Stimulated activated CD8-positive, alpha-beta memory T cell treated with anti-CD3 and anti-CD28 coated beads, Interleukin-15, amount 100 ng/mL, for 4 hours (primary cell): ENCODE data around the gene STX11.

Experiments used
- DNase-seq, 2 donors: peaks; one replicate each; pipeline ENCODE4 v3.0.0-alpha.2; 2020; ENCODE audit warnings: low read depth in 2 of 2

The STX11 gene

DNA sequence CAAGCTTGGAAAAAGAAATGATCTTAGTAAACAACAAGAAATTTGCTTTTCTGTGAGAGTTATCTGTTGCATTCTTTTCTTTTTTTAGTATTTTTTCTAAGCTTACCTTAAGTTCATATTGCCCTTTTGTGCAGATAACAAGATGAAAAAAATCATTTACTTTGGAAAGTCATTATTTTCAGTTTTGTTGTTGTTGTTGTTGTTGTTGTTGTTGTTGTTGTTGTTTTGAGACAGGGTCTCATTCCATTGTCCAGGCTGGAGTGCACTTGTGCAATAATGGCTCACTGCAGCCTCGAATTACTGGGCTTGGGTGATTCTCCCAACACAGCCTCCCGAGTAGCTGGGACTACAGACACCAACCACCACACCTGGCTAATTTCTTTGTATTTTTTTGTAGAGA is 8.8 kb upstream of the STX11 start:
- DNase-seq: no peak

DNA sequence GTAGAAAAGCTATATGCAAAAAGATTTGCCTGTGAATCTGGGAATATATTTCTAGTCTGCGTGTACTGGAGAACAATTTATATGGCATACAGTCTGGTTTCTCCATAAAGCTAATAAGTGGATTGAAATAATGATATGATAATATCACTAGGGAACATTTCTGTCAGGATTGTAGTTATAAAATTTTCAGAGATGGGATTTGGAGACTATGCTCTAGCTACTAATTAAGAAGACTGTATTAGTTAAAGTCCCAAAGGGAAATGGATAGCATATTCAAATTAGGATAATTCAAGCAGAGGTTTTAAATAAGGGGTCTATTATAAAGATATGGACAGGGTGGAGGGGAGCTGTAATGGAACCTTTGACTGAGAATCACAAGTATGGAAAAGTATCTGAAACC is 7.2 kb upstream of the STX11 start:
- no peak for DNase-seq

DNA sequence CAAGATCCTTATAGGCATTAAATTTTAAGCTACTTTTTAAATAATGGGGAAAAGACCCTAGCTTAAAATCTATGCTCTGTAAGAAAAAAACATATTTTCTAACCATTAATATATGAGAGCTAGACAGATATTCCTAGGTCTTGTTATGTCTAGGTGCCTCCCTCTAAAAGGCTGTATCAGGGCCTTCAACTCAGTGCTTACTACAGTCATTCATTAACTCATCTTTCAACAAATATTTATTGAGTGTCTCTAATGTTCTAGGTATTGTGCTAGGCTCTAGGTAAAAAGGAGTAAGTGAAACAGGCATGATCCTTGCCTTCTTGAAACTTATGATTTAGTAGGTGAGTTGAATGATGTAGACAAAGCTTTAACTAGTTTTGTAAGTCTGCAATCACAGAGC is 6.4 kb upstream of the STX11 start:
- no peak for DNase-seq

DNA sequence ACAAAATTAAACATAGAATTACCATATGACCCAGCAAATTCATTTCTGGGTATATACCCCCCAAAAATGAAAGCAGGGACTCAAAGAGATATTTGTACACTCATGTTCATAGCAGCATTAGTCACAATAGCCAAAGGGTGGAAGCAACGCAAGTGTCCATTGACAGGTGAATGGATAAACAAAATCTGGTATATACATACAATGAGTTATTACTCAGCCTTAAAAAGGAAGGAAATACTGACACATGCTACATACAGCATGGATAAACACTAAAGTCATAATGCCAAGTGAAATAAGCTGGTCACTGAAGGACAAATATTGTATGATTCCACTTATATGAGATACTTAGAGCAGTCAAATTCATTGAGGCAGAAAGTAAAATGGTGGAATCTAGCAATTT is 5.3 kb upstream of the STX11 start:
- no peak for DNase-seq

DNA sequence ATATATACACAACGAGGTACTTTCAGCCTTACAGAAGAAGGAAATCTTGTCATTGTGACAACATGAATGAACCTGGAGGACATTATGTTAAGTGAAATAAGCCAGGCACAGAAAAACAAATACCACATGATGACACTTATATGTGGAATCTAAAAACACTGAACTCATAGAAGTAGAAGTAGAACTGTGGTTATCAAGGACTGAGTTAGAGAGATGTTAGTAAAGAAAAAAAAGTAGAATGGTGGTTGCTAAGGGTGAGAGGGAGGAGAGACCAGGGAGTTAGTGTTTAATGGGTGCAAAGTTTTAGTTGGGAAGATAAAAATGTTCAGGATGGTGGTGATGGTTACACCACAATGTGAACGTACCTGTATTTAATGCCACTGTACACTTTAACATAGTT is 4.8 kb upstream of the STX11 start:
- DNase-seq: no peak

DNA sequence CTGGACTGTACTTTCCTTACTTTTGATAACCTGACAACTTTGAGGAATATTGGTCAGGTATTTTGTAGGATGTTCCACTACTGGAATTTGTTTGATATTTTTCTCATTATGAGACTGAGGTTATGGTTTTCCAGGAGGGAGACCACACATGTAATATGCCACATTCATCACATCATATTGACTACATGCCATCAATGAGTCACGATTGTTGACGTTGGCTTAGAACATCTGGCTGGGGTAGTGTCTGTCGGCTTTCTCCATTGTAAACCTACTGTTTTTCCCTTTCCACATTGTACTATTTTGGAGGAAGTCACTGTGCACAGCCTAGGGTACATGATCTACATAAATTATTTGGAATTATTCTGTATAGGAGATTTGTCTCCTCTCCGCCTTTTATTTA is 1.4 kb upstream of the STX11 start:
- DNase-seq: no peak

DNA sequence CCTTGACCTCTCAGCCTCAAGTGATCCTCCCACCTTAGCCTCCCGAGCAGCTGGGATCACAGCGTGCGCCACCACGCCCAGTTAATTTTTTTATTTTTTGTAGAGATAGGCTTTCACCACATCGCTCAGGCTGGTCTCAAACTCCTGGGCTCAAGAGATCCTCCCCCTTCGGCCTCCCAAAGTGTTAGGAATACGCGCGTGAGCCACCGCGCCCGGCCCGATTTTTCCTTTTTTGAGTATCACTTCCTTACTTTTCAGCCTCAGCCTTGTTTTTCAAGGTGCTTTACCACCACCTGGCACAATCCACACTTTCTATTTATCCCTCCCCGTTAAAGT is 791 bp upstream of the STX11 start:
- DNase-seq: no peak

DNA sequence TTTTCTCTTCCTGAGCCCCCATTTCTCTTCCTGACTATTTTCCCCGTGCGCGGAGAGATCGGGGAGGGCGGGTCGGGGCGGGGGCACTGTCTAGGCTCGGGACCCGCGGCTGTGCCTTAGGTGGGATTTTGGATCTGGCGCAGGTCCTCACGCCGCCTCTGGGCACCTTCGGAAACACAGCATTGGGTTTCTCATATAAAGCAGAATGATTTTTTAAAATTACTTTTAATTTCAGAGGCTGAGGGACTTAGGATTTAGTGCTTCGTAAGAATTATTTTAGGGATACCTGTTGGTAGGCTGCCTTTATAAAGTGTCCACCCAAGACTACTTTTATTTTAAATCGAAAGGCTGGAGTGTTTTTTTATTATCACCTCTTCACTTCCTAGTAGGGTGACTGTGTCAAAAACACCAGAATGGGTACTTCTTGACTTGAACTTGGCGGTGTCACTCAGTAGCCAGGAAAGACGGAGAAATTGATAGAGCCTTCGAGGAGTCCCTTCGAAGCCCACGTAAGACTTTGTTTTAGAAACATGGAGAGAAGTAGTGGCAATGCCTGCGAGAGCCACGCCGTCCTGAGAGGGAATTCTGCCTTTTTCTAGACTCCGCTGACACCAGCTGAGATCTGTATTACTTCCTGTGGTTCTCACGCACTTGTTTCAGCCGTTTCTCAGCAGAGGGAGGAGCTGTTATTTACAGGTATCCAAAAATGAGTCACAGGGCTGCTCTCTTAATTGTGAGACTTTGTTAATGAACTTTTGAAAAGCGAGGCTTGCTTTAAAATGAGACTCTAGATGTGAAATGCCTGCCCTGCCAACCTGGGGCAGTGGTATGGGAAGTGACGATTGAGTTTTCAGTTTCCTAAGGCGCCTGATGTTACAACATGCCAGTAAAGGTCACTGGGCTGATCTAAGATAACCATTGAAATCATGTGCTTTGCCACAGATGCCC is 667 bp downstream of the STX11 start:
- peak; percentile 39 to 42 for DNase-seq

DNA sequence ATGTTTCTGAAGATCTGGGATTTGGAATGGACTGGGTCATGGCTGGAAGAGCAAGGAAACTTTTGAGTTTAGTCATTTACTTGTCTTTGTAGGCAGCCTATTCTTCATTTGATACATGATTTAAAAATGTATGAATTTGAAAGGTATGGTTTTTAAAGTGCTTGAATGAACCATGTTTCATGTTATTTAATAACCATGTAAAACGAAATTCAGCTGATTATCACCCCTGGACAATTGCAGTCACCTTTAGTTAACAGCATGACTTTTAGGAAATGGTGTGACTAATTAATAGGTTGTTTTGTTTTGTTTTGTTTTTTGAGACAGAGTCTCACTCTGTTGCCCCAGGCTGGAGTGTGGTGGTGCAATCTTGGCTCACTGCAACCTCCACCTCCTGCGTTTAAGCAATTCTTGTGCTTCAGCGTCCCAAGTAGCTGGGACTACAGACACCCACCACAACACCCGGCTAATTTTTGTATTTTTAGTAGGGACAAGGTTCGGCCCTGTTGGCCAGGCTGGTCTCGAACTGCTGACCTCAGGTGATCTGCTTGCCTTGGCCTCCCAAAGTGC is 2.1 kb downstream of the STX11 start:
- DNase-seq: no peak

DNA sequence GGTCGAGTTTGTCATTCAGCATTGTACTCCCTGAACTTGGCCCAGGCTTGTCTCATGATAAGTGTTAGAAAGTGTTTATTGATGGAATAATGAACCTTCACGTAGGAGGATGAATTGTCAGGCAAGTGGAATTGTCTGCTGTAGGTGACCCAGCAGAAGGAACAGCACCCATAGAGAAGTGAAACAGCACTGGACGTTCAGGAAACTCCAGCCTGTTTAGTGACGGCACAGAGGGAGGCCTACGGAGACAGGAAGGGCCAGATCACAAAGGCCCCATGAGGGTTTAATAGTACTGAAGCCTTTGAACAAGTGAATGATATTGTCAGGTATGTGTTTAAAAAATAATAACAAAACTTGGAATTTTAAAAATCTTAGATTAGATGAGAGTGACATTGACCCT is 2.9 kb downstream of the STX11 start:
- no peak for DNase-seq

DNA sequence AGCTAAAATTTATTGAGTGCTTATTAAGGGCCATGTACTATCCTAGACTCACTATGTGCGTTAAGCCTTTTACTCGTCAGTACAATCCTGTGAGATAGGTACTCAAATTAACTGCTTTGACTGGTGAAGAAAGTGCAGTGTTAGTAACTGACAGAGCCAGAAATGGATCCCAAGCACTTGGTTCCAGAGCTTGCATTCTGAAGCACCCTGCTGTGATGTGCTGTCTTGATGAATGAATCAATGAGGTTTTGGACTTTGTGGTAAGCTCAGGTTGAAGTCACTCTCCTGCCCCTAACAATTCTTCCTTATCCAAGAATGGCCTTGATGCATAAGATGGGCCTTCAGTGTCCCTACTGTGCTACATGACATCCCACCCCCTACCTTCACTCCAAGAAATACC is 3.7 kb downstream of the STX11 start:
- DNase-seq: no peak

DNA sequence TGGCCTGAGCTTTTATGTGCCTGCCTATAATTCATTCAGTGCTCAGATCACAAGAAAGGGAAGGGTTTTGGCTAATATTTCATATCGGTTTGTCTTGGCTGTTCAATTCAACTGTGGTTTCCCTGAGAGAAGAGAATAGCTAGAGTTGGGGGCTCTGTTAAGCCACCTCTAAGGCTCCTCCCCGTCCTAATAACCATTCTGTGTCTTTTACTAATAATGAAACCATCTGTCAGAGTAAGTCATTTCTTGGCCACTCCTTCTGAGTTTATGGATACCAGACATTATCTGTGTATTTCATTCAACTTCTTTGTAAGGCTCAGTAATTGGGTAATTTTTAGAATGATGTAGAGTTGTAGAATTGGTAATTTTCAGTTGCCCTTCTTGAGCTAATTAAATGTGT is 5.2 kb downstream of the STX11 start:
- no peak for DNase-seq

DNA sequence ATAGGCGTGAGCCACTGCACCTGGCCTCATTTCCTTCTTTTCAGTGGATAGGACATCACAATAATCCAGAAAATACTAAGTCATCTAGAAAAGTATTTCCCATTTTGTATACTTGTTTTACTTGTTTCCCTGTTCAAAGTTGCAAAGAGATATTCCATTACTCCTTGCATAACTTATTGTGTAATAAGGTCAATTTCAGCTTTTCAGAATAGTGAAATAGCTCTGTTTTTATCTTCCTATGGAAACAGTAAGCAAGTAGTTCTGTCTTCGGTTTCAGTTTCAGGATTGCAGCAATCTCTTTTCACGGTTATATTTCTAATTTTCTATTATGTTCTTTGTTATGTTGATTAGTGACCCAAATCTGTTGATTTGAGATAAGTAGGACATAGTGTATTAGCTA is 6.0 kb downstream of the STX11 start:
- no peak for DNase-seq

DNA sequence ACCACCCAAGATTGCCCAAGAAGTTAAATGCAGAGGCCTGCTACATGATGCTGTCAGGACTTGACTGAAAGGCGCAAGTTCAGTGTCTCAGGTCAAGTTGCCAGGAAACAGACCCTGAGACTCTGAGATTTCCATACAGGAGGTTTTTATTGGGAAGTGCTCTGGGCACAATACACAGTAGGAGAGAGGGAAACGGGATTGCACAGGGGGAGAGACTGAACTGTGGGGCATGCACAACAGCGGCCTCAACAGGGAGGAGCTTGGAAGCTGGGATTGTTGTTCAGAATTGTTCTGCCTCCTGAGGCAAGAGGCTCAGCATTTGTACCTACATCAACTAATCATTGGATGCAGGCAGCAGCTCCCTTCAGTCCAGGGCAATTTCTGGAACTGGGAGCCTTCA is 6.7 kb downstream of the STX11 start:
- DNase-seq: no peak

DNA sequence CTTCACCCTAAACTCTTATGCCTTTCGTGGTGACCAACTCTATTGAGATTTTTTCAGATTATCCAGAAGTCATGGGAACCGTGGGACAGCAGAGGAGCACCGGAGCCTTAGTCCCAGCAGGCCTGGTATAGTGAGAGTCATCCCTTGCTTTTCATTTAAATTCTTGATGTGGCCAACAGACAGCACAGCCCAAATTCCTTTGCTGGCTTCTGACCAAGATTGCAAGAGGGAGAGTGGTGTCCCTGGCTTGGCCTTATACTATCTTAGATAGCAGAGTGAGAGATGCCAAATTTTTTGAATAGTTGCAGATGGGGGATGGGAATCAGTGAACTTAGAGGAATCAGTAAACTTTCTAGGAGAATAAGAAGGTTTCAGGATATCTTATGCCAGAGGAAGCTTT is 7.8 kb downstream of the STX11 start:
- no peak for DNase-seq

DNA sequence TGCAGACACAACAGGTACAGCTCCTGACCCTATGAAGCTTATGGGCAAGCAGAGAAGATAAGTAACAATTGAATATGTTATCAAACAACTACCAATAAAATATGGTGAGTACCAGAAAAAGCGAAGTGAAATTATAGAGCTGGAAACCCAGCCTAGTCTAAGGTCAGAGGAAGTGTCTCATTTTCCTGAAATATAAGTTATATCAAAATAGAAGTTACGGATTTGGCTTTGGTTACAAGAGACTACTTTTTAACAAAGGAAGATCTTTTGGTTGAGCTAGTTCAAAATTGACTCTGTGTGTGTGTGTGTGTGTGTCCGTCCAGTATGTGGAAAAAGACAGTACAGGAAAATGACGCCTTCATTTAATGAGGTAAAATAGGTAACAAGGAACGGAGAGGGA is 8.9 kb downstream of the STX11 start:
- no peak for DNase-seq

DNA sequence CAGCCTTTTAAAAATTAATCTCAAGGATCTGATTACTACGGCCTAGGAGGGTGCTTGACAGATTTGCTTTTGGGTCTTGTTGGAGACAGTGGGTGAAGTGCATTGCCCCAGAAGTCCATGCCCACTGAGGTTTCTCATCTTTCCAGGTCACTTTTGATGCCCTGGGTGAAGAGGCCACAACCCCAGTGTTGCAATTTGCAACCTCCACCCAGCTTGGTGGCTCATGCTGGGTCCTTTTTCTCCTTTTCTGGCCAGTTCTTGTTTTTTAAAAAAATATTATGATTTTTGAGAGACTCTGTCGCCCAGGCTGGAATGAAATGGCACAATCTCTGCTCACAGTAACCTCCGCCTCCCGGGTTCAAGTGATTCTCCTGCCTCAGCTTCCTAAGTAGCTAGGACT is 9.4 kb downstream of the STX11 start:
- no peak for DNase-seq

DNA sequence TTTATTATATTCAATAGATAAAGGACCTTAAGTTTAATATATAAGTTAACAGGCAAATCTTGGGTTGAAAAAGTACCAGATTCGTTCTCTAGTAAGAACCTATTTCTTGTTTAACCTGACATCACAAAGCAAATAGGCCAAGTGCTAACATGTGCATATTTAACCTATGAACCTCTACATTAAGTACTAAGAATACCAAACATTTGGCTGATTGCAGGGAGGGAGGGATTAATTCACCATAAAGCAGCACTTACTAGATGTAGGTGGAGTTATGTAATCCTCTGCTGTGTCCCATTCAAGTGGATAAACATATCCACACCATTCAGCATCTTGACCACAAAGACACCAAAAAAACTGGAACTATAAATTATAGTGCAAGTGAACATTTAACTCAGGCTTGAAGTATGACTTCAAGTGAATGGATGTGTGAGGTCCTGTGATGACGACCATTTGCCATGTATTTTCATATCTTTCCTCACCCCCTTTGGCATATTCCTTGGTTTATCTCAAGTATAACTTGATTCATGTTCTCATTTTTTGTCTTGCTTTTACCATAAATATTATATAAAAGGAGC is 10.2 kb downstream of the STX11 start:
- DNase-seq: no peak

DNA sequence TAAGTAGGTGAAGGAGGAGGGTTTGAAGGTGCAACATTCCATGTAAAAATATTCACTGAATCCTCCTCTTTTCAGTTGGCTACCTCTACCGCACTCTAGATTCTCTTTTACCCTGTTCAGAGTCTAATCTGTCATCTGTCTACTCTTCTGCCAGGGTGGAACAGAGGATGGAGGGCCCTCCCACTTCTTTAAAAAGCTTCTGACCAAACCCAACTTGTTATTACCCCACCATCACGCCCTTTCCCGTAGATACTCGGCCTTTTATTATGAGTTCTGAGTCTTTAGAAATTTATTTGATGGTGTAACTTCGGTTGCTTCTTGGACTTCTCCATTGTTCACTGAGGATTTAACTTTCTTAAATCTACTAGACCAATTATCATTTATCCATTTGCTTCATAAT is 11.7 kb downstream of the STX11 start:
- no peak for DNase-seq

DNA sequence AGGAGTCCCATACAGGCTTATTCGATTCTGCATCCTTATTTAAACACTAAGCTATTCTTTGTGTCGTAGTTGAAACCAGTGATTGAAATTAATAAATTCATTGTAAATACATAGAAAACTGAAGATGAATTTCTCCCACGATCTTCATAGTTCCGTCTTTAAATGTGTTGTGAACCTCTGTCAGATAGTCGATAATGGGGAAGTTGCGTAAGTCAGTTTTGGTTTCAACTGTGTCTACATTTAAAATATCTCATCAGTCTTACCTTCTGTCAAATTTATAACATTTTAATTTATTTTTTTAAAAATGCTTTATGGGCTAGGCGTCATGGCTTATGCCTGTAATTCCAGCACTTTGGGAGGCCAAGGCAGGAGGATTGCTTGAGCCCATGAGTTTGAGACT is 12.7 kb downstream of the STX11 start:
- no peak for DNase-seq

DNA sequence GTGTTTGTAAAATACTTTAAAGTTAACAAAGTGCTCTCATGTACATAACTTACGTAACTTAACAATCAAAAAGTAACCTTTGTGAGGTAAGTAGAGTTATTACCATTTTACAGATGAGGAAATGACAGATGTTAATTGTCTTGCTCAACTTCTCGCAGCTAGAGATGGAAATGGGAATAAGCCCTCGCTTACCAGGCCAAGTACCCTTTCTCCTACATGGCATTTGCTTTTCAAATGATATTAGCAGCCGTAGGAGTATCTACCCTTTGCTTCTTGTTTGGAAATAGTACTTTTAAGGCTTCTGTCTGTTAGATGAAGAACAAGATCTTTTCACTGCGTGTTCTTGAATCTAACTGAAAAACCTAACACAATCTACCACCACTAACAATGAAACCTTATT is 15.5 kb downstream of the STX11 start:
- no peak for DNase-seq

DNA sequence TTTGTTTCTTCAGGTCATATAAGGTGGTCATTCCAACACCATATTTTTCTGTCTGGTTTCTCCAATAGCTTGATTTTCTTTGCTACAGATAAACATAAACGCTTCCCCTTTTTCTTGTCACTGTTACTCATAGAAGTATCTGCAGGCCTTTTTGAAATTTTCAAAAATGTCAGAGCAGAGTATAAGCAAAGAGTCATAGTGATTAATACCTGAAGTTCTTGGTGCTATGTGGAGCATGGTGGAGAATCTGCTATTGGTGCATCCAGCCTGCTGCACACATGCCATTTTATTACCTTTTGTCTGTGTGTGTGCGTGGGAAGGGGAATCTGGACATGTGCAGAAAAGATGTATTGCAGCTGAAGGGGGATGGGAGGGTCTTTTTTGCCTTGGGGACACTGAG is 19.7 kb downstream of the STX11 start:
- DNase-seq: no peak

DNA sequence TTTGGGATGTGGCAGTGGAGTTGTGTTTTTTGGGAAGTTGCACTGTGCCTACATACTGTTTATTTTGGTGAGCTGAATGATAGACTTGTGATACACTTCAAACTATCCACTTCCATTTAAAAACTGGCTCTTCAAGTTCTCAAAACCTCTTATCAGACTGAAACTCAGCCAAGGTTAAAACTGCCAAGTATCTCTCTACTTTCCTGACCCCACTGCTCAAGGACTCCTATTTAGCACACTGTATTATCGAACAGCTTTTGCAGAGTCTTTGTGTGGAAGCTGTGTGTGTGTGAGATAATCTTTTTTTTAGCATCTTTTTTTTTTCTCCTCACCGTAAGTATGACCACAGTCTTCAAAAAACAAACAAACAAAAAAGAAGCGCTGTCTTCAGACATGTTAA is 21.1 kb downstream of the STX11 start:
- DNase-seq: no peak

DNA sequence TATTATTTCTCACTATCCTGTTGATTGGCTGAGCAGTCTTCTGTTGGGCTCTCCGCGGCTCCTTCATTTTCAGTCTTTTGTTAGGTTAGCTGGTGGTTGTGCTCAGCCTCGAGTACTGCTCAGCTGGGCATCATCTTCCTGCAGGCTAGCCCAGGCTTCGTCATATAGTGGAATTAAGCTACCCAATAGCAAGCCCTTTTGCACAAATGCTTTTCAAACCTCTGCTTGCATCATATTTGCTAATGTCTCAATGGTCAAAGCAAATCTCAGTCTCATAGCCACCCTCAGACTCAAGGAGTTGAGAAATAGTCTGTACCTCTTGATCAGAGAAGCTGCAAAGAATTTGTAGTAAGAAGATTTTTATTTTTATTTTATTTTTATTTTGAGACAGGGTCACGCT is 23.7 kb downstream of the STX11 start:
- no peak for DNase-seq
